Measurements from ENCODE around the gene GRIK5. TPM values are rescaled to one million over a fixed set of nuclear protein-coding genes. Genes with fewer than 3 reads are reported as not detected.

The GRIK5 gene
- polyA plus RNA-seq, 1 donor from 2014 or later = 22.4 TPM

GRCh38 chr19:42071247-42071646 lies 1.2 kb upstream of the GRIK5 start:
- Histone ChIP-seq H4K20me1 (ENCODE audit: insufficient read depth) (no peaks in the 10 kb centered on the region), H3K9me2 (ENCODE audit: insufficient read depth, low read length) (no peaks in the 10 kb centered on the region), H3K4me2 (ENCODE audit: low read length) (no peak overlapping the region), H3K9ac (ENCODE audit: low read length) (no peak overlapping the region), H2AFZ (ENCODE audit: low read depth, low read length) (no peak overlapping the region), H3K4me3 (ENCODE audit: low read length) (no peak overlapping the region), H3K27me3 (ENCODE audit: insufficient read depth, low read depth, low read length) (no peaks in the 10 kb centered on the region), H3K27ac (ENCODE audit: low read length) (peak overlapping the region; percentile 92), H3K9me3 (ENCODE audit: low read length) (no peaks in the 10 kb centered on the region), H3F3A (ENCODE audit: insufficient read depth, low read length, poor library complexity, severe bottlenecking) (peaks cover 3% of the 10 kb centered on the region), H3K79me2 (replicated peaks; ENCODE audit: insufficient read depth, low read length) (peaks cover 56% of the 10 kb centered on the region), H3K36me3 (ENCODE audit: insufficient read depth, low read length) (no peaks in the 10 kb centered on the region)
- TF ChIP-seq SMC3 (conservative IDR thresholded peaks at IDR 0.05; ENCODE audit: poor library complexity) (no peak), EP300 (conservative IDR thresholded peaks at IDR 0.05; ENCODE audit: poor library complexity, severe bottlenecking) (no peak)

- Histone ChIP-seq H3F3A (ENCODE audit: insufficient read depth, low read length, poor library complexity, severe bottlenecking) (peaks cover 3% of the 10 kb centered on the region), H4K20me1 (ENCODE audit: insufficient read depth) (no peaks in the 10 kb centered on the region), H3K36me3 (ENCODE audit: insufficient read depth, low read length) (no peaks in the 10 kb centered on the region), H3K27me3 (ENCODE audit: insufficient read depth, low read depth, low read length) (no peaks in the 10 kb centered on the region), H2AFZ (ENCODE audit: low read depth, low read length) (peak overlapping the region; percentile 40), H3K9me2 (ENCODE audit: insufficient read depth, low read length) (no peaks in the 10 kb centered on the region), H3K9ac (ENCODE audit: low read length) (peak overlapping the region; percentile 96), H3K9me3 (ENCODE audit: low read length) (no peaks in the 10 kb centered on the region), H3K27ac (ENCODE audit: low read length) (peak overlapping the region; percentile 92), H3K4me3 (ENCODE audit: low read length) (peak overlapping the region; percentile 90), H3K4me2 (ENCODE audit: low read length) (peak overlapping the region; percentile 88), H3K79me2 (replicated peaks; ENCODE audit: insufficient read depth, low read length) (peaks cover 58% of the 10 kb centered on the region)
- TF ChIP-seq MXI1 (conservative IDR thresholded peaks at IDR 0.05; ENCODE audit: poor library complexity, severe bottlenecking) = no peak
- TF ChIP-seq POLR2AphosphoS5 (IDR thresholded peaks at IDR 0.05) = no peak
- no peak for TF ChIP-seq SMC3 (conservative IDR thresholded peaks at IDR 0.05; ENCODE audit: poor library complexity)
- no peak for TF ChIP-seq CTCF (IDR thresholded peaks at IDR 0.05; ENCODE audit: poor library complexity, severe bottlenecking)
- TF ChIP-seq, protein P1, sequence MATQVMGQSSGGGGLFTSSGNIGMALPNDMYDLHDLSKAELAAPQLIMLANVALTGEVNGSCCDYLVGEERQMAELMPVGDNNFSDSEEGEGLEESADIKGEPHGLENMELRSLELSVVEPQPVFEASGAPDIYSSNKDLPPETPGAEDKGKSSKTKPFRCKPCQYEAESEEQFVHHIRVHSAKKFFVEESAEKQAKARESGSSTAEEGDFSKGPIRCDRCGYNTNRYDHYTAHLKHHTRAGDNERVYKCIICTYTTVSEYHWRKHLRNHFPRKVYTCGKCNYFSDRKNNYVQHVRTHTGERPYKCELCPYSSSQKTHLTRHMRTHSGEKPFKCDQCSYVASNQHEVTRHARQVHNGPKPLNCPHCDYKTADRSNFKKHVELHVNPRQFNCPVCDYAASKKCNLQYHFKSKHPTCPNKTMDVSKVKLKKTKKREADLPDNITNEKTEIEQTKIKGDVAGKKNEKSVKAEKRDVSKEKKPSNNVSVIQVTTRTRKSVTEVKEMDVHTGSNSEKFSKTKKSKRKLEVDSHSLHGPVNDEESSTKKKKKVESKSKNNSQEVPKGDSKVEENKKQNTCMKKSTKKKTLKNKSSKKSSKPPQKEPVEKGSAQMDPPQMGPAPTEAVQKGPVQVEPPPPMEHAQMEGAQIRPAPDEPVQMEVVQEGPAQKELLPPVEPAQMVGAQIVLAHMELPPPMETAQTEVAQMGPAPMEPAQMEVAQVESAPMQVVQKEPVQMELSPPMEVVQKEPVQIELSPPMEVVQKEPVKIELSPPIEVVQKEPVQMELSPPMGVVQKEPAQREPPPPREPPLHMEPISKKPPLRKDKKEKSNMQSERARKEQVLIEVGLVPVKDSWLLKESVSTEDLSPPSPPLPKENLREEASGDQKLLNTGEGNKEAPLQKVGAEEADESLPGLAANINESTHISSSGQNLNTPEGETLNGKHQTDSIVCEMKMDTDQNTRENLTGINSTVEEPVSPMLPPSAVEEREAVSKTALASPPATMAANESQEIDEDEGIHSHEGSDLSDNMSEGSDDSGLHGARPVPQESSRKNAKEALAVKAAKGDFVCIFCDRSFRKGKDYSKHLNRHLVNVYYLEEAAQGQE (IDR thresholded peaks at IDR 0.05; ENCODE audit: borderline replicate concordance) = no peak
- TF ChIP-seq EP300 (conservative IDR thresholded peaks at IDR 0.05; ENCODE audit: poor library complexity, severe bottlenecking) = no peak
- TF ChIP-seq EZH2 (IDR thresholded peaks at IDR 0.05; ENCODE audit: borderline replicate concordance, insufficient read depth, low read length, poor library complexity, severe bottlenecking) = no peak
- no peak for TF ChIP-seq TAF1 (IDR thresholded peaks at IDR 0.05; ENCODE audit: low read depth)
- TF ChIP-seq RAD21 (conservative IDR thresholded peaks at IDR 0.05) = no peak
Observed at GRCh38 chr19:42068756-42069571, 1.0 kb downstream of the GRIK5 start.
